IPS-NIHi7 (cell line): Measurements from ENCODE around the gene FMO5.
A peak's percentile ranks its signal among the peaks of the same experiment; 100 is the strongest.

ENCODE experiments used
- DNase-seq: peaks from one replicate; pipeline ENCODE4 v3.0.0; 2012; ENCODE audit warnings: mixed read lengths; ENCODE audit errors: extremely low spot score

The FMO5 gene, protein sequence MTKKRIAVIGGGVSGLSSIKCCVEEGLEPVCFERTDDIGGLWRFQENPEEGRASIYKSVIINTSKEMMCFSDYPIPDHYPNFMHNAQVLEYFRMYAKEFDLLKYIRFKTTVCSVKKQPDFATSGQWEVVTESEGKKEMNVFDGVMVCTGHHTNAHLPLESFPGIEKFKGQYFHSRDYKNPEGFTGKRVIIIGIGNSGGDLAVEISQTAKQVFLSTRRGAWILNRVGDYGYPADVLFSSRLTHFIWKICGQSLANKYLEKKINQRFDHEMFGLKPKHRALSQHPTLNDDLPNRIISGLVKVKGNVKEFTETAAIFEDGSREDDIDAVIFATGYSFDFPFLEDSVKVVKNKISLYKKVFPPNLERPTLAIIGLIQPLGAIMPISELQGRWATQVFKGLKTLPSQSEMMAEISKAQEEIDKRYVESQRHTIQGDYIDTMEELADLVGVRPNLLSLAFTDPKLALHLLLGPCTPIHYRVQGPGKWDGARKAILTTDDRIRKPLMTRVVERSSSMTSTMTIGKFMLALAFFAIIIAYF

DNA sequence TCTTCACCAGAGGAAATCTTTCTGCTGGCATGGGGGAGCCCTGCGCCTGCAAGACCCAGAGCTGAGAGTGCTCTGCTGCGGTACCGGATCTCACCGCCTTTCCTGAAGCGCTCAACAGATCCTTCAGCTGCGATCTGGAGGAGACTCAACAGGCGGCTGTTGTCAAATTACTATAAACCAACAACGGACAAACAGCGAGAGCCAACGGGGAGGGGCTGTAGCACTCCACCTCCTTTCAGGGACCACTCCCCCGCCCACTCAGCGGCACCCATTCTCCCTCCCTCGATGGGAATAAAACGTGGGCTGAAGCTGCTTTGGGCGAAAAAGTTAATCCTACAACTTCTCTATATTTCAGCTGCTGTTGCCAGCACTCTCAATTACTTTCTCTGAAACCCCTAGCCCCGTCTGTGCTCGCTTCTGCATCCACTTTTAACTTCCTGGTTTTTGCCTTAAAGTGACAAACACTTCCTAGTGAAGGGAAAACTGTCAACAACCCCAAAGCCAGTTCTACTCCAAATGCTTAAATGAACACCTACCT, at the start of gene FMO5:
FMO5 (minus strand) TSS at position 147 of the 538 bp plus-strand sequence. CDS start 310 bp downstream, outside the sequence.
- DNase-seq = peak; percentile 78

DNA sequence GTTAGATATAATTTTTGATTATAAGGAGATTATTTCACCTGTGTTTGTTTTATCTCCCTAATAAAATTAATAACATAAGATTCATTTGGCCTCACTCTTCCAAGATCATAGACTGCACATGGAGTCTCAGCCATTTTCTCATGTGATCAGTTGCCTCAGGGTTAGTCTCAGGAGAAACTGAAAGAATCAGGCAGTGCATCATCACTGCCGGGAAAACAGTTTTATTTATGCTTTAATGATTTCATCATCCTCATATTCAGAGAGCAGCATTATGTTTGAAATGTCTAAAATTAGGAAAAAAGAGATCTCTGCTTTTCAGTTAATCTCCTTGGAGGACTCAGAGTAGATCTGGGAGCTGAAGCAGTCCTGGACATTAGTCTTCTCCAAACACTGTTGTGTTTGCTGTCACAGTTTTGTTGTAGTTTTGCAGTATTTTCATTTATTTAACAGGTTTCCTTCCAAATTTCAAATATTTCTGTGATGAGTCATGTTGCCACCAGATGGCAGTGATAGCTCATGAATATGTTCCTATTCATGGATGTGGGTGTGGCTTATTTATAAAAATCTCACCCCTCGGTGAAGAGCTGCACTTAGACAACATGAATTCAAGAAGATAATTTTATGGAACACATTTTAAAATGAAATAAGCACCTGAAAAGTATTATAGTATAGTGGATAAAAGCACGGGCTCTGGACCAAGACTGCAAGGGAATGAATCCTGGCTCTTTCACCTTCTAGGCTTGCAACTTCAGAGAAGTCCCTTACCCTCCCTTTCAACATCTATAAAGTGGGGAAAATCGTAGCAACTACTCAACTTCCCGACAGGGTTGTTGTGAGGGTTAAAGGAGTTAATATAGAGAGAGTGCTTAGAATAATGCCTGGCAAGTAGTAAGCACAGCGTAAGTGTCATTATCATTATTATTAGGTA, 48.5 kb upstream of the FMO5 start:
- peak; percentile 60 for DNase-seq

DNA sequence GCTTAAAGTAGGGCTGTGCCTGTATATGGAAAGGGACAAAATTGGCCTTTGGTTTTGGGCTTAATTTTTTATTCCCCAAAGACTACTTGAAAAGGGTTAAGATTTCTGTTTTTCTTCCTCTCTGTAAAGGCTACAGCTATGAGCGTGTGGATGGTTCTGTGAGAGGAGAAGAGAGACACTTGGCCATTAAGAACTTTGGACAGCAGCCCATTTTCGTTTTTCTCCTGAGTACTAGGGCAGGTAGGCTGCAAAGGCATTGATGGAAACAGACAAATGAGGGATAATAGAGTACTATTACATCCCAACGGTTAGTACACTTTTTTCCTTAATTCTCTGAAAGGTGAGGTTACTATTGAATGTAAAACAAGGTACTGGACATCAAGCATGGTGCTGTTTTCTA, 46.9 kb upstream of the FMO5 start:
- no peak for DNase-seq

DNA sequence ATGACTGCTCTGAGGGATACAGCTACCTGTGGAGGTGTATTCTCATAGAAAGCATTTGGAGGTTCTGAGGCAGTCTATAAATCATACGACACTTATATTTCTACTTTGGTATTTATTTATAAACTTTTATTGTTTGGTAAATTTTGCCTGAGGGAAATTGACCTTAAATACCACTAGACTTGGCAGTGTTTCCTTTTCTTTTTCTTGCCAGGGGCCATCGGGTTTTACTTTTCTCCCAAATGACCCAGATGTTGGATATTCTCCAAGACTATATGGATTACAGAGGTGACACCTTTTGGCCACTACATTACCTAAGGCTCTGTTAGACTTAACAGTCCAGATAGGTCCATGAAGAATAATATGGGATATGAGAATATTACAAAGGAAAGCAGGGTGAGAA, 45.6 kb upstream of the FMO5 start:
- DNase-seq = no peak

DNA sequence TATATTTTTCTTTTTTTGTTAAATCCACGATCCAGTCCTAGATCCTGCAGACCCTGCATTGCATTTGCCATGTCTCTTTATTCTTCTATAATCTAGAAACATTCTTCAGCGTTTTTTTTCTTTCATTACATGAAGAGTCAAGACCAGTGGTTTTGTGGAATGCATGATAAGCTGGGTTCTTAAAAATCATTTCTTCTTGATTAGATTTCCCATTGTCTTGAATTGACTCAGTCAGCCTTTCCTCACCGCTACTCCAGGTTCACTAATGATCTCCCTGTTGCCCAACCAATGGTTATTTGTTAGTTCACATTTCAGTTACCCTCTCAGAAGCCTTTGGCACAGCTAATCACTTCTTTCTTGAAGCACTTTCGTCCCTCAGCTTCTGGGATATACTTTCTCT, 42.6 kb upstream of the FMO5 start:
- DNase-seq = no peak

DNA sequence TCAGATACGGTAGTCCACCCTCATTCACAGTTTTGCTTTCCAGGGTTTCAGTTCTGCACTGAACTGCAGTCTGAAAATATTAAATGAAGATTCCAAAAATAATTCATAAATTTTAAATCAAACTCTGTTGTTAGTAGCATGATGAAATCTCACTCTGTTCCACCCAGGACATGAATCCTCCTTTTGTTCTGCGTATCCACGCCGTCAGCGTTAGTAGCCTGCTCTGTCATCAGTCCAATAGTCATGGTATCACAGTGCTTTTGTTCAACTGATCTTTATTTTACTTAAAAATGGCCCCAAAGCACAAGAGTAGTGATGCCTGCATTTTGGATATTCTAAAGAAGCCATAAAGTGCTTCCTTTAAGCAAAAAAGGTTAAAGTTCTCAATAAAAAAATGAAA, 41.2 kb upstream of the FMO5 start:
- no peak for DNase-seq

DNA sequence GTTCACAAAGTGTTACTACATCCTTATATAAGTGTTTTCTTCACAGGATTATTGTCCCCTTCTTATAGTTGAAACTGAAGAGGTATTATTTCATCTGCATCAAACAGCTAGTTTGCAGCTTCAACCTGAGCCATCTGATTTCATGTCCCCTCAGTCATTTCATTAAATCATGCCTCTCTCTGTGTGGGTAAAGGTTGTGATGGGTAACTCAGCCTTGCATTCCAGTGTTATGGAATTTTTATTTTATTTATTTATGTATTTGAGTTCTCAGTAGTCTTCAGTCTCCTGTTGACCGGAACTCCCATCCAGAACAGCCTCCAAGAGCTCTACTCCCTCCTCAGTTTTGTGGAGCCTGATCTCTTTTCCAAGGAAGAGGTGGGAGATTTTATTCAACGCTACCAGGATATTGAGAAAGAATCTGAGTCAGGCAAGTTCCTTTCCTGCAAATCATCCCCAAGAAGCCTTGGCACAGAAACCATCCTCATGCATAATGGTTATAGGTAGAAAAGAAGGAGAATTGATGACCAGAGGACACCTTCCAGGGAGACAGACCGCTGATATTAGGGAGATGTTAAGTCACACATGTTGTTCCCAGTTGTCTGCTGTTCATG, 39.1 kb upstream of the FMO5 start:
- DNase-seq = no peak

DNA sequence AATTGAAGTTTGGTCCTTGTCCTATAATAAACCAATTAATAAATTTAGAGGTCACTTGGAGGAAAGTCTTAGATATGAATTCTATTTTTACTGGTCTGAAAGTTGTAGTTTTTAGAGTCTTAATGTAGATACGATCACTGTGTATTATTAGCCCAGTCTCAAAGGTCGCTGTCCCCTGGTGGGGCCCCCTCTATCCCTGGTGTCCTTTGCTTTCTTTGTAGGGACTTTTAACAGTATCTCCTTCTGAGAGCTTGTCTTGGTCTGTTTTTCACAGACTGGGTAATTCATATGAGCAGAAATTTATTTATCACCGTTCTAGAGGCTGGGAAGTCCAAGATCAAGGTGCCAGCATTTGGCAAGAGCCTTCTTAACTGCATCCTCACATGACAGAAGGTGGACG, 35.8 kb upstream of the FMO5 start:
- no peak for DNase-seq

DNA sequence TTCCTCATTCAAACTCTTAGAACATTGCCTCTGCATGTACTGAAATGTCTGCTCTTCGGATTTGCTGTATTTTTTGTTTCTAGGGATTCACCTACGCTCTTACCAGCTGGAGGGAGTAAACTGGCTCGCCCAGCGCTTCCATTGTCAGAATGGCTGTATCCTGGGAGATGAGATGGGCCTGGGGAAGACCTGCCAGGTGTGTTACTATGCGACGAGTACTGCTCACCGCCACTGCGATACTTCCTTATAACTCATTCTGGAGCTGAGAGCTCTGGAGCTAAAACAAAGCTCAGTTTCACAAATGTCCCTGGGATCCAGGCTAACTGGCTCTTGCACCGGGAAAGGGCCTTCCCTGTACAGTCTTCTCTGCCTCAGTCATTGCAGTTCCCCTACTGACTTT, 27.4 kb upstream of the FMO5 start:
- DNase-seq = no peak

DNA sequence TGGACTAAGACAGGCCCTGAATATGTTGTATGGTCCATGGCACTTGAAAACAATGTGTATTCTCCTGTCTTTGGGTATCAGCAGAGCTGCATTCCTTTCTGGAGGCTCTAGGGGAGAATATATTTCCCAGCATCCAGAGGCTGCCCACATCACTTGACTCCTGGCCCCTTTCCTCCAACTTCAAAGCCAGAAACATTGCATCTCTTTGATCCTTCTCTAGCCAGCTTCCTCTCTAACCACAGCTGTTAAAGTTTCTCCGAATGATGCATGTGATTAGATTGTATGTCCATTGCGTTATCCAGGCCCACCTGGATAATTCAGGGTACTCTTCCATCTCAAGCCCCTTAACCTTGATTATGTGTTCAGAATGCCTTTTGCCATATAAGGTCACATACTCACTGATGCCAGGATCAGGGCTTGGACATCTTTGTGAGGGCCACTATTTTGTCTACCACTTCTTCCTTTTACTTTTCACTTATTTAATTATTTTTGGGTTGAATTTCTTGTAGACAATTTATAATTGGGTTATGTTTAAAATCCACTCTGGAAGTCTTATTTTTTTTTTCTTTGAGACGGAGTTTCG, 22.6 kb upstream of the FMO5 start:
- no peak for DNase-seq

DNA sequence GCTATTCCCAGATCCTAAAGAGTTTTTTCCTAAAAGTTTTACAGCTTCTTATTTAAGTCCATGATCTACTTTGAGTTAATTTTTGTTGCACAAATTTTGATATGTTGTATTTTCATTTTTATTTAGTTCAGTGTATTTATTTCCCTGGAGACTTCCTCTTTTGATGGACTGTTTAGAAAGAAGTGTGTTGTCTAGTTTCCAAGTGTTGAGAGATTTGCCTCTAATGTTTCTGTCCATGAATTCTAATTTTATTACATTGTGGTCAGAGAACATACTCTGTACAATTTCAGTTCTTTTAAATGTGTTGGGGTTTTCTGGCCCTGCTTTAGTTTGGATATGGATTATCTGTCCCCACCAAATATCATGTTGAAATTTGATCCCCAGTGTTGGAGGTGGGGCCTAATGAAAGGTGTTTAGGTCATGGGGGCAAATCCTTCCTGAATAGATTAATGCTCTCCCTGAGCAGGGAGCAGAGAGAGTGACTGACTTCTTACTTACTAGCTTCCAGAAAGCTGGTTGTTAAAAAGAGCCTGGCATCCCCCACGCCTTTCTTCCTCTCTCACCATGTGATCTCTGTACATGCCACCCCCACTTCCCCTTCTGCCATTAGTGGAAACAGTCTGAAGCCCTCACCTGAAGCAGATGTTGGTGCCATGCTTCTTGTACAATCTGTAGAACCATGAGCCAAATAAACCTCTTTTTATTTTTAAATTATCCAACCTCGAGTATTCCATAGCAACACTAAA, 21.9 kb upstream of the FMO5 start:
- no peak for DNase-seq

DNA sequence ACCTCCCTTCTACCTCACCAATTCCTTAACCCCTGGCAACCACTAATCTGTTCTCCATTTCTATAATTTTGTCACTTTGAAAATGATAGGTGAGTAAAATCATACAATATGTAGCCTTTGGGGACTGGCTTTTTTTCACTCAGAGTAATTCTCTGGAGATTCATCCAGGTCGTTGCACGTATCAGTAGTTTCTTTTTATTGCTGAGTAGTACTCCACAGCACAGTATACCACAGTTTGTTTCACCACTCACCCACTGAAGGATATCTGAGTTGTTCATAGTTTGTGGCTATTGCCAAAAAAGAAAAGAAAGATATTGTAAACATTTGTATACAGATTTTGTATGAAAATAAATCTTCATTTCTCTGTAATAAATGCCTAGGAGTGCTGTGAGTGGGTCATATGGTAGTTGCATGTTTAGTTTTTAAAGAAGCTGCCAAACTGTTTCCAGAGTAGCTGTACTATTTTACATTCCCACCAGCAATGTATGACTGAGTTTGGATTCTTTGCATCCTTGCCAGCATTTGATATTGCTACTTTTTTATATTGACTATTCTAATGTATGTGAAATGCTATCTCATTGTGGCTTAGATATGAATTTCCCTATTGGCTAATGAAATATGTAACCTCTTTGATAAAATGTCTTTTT, 21.0 kb upstream of the FMO5 start:
- DNase-seq = no peak

DNA sequence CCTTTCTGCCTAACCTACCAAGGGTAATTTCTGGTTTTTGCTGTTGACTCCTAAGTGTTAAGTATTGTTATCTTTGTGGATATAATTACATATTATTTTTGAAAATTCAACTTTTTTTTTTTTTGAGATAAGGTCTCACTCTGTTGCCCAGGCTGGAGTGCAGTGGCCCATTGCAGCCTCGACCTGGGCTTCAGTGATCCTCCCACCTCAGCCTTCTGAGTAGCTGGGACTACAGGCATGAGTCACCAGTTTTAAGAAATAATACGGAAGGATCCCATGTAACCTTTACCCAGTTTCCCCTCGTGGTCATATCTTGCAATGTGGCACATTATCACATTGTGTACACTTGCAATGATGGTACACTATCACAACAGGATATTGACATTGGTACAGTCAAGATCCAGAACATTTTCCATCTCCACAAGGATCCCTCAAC, 20.5 kb upstream of the FMO5 start:
- no peak for DNase-seq

DNA sequence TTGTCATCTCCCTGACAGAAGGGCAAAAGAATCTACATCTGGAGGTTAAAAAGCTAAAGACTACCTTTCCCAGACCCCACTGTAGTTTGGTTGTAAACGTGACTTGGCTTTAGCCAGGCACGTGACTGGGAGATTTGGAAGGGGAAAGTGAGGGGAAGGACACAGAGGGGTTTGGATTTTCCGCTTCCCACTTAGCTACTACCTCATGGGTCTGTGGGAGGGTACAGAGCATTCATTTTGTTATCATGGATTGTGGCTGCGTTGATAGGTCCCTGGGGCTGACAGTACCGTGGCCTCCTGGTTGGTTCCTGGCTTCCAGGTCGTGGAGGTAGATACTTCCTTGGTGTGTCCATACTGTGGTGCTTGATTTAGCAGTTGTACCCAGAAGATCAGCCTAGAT, 20.0 kb upstream of the FMO5 start:
- DNase-seq = no peak

DNA sequence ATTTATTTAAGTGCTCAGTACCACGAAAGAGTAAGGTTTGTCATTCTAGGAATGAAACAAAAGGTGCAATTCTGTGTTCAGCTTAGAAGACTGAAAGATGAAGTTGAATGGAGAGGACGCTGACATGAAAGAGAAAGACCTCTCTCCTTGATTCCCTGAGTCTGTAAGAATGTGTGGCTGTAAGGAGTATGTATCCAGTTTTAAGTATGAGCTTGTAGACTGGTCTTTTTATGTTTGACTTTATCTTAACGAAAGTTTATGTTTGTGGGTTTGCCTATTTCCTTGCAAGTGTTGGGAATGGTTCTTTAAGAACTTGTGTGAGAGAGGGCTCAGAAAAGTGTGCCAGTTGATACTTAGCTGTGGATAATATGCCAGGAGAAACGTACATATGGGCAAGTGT, 18.7 kb upstream of the FMO5 start:
- DNase-seq = no peak

DNA sequence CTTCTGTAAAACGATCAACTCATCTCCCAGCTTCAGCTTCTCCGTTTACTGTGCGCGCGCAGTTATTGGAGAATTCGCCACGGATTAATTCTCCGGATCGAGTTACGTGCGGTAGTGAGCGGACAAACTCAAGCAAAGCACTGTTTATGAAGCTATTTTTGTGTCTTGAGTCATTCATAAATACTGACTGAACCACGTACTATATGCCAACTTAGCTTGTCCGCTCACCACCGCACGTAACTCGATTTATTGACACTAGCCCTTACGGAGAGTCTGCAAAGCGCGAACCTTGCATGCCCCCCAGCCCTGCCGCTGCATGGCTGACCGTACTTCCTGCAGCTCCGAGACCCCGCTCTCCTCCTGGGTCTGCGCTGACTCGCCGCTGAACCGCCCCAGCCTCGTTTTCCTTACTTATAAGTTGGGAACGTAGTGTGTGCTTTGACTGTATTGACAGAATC, 18.1 kb upstream of the FMO5 start:
- peak; percentile 50 for DNase-seq

DNA sequence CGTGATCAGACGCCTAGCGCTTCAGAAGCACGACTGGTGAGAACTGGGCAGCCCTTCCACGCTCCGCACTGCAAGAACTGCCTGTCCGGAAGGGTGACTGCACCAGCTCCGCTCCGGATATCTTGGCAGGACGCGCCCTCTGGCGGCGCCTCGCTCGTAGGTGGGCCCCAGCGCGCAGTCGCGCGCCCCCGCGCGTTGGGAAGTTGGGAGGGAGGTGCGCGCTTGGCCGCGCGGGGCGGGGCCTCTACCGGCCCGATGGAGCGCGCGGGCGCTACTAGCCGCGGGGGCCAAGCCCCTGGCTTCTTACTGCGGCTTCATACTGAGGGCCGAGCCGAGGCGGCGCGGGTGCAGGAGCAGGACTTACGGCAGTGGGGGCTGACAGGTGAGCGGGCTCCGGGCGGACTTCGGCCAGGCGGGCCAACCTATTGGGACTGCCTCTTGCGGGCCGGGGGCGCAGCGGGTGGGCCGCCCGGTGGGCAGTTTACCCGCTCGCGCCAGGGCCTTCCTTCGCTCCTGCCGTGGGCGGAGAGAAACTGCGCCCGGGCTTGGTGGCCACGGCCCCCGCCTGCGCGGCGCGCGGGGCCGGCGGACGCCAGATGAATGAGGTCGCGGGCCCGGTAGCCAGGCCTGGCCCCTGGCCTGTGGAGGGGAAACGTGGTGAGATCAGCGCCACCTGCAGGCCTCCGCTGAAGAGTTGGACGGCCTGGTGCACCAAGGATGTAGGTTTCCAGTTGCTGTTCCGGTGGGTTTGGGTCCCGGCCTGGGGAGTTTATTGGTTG, 17.5 kb upstream of the FMO5 start, which contains the start of gene CHD1L:
CHD1L (plus strand) TSS at position 236 of the 779 bp plus-strand sequence; CDS start at position 256, 20 bp downstream.
- peak; percentile 90 for DNase-seq

DNA sequence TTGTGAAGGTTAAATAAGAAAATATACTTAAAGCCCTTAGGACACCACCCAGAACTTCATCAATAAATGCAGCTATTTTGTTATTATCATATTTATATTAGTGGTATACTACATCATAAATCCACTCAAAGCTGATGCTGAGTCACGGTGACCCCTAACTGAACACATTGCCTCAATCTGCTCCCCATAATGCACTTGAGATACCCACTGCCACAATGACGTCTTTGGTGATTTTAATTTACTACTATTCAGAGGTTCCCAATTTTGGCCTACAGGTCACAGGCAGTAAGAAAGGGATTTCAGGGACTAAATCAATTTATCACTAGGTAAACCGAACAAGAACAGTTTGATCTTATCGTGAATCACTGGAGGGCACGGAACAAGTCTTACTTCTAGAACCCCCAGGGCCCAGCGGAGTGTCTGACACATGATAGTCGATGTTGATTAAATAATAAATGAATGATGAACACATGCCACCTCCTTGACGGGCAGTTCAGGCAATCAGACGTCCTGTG, 16.9 kb upstream of the FMO5 start:
- DNase-seq = no peak
